GM10248 (cell line): ENCODE measurements around the gene FBXO9.

Experiments used
- CTCF ChIA-PET: fragments of 300-600 bp; sonication (Branson Sonifier 250); formaldehyde crosslinking; extraction: SDS; loops from one replicate; lab custom pipeline; 2021; ENCODE audit warnings: antibody characterized with exemption; lab: Yijun Ruan, JAX
- POLR2A ChIA-PET: fragments of 350-650 bp; sonication (Branson Sonifier 250); formaldehyde crosslinking; extraction: SDS; loops from one replicate; lab custom pipeline; 2020; ENCODE audit warnings: antibody characterized with exemption; lab: Yijun Ruan, JAX
- DNase-seq: peaks from one replicate; pipeline ENCODE4 v3.0.0; 2012; ENCODE audit errors: extremely low spot score
- TF ChIP-seq, protein P1 (sequence below): IDR thresholded peaks from 2 replicates; pipeline ENCODE4 v1.5.1; 2012; ENCODE audit warnings: mild to moderate bottlenecking, low read depth; ENCODE audit errors: extremely low read depth, missing control alignments, control extremely low read depth

The FBXO9 gene

DNA sequence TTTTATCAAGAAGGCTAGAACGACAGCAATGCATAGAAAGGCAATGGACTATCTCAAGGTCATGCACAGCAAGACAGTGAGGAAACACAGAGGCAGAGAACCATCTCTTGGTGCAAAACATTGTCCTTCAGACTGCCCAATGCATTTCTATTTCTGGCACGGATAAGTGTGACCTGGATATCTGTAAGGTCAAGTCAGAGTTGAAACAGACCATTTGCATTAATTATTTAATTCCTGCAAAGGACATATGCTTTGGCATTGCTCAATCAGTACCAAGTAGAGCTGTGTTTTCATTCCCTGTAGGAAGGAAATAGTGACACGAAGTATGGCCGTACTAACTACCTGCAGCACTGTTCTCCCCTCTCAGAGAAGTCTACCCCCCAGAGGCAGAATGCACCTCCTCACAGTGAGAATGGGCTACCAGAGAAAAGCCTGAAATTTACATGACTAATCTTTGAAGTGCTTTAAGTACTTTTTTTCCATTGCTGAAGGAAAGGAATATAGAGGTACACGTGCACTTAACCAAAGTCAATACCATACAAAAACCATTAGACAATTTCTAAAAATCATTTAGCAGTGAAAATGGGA is 38.0 kb upstream of the FBXO9 start:
- no peak for DNase-seq
- ChIA-PET POLR2A (no interaction called here), CTCF (interaction anchor here (1.1 kb wide), 1 partner anchor 7 kb away, joined by 5 read pairs; no protein-coding TSS in a partner anchor)
- TF ChIP-seq, protein P1, sequence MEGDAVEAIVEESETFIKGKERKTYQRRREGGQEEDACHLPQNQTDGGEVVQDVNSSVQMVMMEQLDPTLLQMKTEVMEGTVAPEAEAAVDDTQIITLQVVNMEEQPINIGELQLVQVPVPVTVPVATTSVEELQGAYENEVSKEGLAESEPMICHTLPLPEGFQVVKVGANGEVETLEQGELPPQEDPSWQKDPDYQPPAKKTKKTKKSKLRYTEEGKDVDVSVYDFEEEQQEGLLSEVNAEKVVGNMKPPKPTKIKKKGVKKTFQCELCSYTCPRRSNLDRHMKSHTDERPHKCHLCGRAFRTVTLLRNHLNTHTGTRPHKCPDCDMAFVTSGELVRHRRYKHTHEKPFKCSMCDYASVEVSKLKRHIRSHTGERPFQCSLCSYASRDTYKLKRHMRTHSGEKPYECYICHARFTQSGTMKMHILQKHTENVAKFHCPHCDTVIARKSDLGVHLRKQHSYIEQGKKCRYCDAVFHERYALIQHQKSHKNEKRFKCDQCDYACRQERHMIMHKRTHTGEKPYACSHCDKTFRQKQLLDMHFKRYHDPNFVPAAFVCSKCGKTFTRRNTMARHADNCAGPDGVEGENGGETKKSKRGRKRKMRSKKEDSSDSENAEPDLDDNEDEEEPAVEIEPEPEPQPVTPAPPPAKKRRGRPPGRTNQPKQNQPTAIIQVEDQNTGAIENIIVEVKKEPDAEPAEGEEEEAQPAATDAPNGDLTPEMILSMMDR = no peak

DNA sequence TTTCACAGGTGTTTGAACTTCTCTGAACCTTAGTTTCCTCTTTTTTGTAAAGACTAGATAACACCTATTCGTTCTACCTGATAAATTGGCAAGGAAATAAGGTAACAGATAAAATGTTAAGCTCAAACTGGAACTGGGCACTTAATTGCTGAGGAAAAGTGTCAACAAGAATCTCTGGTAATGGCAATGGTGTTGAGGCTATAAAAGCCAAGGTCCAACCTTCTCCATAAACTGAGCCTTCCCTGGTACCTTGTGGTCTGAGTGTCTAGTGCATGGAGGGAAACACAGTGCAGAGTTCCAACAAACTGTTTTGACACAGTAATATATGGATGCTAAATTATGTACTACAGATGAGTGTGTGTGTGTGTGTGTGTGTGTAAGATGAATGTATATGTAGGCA is 36.7 kb upstream of the FBXO9 start:
- DNase-seq = no peak
- TF ChIP-seq, protein P1 = no peak
- ChIA-PET POLR2A (no interaction called here), CTCF (interaction anchor here (0.7 to 3.0 kb wide), 4 partner anchors 9 to 34 kb away, joined by 3 to 16 read pairs (median 4); partner anchors contain the start of gene GSTA4)

DNA sequence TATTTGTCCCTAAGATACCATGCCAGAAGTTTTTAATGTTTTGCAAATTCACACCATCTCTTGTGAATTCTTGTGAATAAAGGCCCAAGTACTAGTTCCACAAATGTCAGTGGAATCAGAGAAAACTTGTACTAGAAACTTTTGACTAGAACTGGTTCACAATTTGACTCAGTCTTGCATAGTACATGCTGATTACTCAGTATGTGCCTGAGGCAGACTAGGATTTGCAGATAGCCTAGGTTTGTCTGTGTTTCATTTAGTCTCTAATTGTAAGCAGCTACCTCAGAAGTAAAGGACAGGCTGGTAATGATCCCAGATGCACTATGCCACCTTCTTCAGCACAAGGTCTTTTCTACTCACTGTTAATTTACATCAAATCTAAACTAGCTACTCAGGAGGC is 35.9 kb upstream of the FBXO9 start:
- no peak for DNase-seq
- POLR2A ChIA-PET = no interaction called here
- CTCF ChIA-PET = interaction anchor here (0.8 to 3.0 kb wide), 5 partner anchors 9 to 34 kb away, joined by 3 to 16 read pairs (median 3); partner anchors contain the start of gene GSTA4
- TF ChIP-seq, protein P1 = no peak

DNA sequence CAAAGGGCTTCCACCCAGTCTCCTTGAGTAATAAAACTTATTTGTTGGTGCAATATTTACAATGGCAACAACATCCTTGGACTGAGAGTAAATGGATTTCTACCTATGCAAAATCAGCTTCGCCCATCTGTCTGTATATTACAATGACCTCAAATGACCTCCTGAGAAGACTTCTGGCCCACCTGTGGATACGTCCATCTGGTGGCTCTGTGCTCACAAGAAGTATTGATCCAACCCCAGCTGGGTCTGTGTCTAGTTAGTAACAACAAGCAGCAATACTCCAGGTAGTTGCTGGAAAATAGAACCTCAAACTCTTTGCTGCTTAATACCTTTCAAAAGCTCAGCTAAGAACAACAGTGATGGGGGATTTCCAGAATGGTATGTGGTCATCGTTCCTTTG is 35.4 kb upstream of the FBXO9 start:
- TF ChIP-seq, protein P1 = no peak
- ChIA-PET CTCF (interaction anchor here (1.0 to 3.0 kb wide), 5 partner anchors 8 to 35 kb away, joined by 3 to 16 read pairs (median 4); partner anchors contain the start of gene GSTA4), POLR2A (no interaction called here)
- no peak for DNase-seq

DNA sequence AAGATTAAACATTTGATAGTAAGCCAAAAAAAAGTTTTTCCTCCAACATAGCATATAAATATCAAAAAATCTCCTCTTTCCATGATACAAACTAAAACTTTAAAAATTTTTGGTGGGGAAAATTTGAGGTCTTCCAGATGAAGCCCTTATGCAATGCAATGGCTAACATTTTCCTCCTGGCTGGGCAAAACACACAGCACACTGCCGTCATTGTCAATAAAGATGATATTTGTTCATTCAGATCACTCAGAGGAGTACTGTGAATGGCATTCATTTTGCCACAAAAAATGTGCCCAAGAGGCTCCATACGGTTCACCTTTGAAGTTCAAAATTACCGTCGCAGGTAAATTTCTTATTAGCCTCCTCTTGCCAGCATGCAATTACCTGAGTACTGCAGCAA is 33.9 kb upstream of the FBXO9 start:
- ChIA-PET POLR2A (no interaction called here), CTCF (interaction anchor here (0.8 to 3.0 kb wide), 8 partner anchors 10 to 96 kb away, joined by 3 to 16 read pairs (median 4); partner anchors contain the start of gene GSTA4)
- TF ChIP-seq, protein P1 = no peak
- DNase-seq = no peak

DNA sequence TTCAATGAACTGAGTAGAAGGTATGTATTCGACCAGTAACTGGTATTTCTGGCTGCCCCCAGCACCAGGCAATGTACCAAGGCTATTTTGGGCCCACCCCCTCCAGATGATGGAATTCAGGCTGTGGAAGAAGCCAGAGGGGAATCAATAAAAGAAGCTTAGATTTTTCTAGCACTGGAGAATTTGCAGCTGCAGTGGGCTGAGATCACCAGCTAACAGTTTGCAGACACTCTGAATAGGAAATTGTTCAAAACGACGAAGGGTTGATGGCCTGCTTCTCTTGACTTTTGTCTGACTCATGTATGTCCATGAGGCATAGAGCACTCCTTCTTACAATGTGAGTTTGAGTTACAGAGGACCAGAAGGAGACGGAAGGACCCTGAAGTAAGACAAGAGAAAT is 32.4 kb upstream of the FBXO9 start:
- DNase-seq = no peak
- TF ChIP-seq, protein P1 = no peak
- CTCF ChIA-PET = interaction anchor here (0.9 to 2.3 kb wide), 4 partner anchors 10 to 33 kb away, joined by 3 to 9 read pairs (median 4); partner anchors contain the start of gene FBXO9
- POLR2A ChIA-PET = no interaction called here
